Heart left ventricle (tissue), 16 donors: ENCODE measurements around the gene TACR1. TPM values are rescaled to one million over a fixed set of nuclear protein-coding genes. Genes with fewer than 3 reads are reported as not detected.
"Not testable (repeated sequence)": the region's sequence is repeated elsewhere in the genome, so short reads cannot be mapped to it uniquely, and the experiment has no call there.

Experiments
- ATAC-seq, 4 donors: fragments of 200-7000 bp; cut with Tn5 transposase; one replicate each; pipeline ENCODE4 v1.9.1; 2020 to 2022; ENCODE audit warnings: moderate library complexity in 4 of 4, mild to moderate bottlenecking in 3 of 4, moderate number of reproducible peaks in 1 of 4
- DNase-seq, 5 donors: peaks; one replicate each; pipeline ENCODE4 v3.0.0-alpha.2; 2020
- H3K27ac ChIP-seq, 12 donors: fragments of 200-600 bp; sonication (generic) in 4 of 12; one replicate each; pipeline versions ENCODE4 v1.5.0 to v1.8.0; 2016 to 2022; ENCODE audit warnings: mild to moderate bottlenecking in 2 of 12
- H3K27me3 ChIP-seq, 9 donors: fragments of 200-600 bp; sonication (generic) in 2 of 9; one replicate each; pipeline versions ENCODE4 v1.5.1 to v1.8.0; 2016 to 2022; ENCODE audit warnings: mild to moderate bottlenecking in 3 of 9
- H3K36me3 ChIP-seq, 9 donors: fragments of 200-600 bp; sonication (generic) in 2 of 9; one replicate each; pipeline versions ENCODE4 v1.5.0 to v1.8.0; 2018 to 2022; ENCODE audit warnings: mild to moderate bottlenecking in 2 of 9
- H3K4me1 ChIP-seq, 12 donors: fragments of 200-600 bp; sonication (generic) in 4 of 12; one replicate each; pipeline versions ENCODE4 v1.5.0 to v1.8.0; 2016 to 2022; ENCODE audit warnings: mild to moderate bottlenecking in 3 of 12
- H3K4me3 ChIP-seq, 12 donors: fragments of 200-600 bp; sonication (generic) in 4 of 12; one replicate each; pipeline versions ENCODE4 v1.5.0 to v1.8.0; 2017 to 2022; ENCODE audit warnings: mild to moderate bottlenecking in 9 of 12, moderate library complexity in 4 of 12
- H3K9me3 ChIP-seq, 12 donors: fragments of 200-600 bp; sonication (generic) in 4 of 12; one replicate each; pipeline versions ENCODE4 v1.5.0 to v1.8.0; 2016 to 2022; ENCODE audit warnings: mild to moderate bottlenecking in 1 of 12
- POLR2A ChIP-seq, 2 donors: fragments of 450-650 bp; IDR thresholded peaks; one replicate each; pipeline ENCODE4 v1.6.1; 2017; ENCODE audit warnings: antibody characterized with exemption in 2 of 2, mild to moderate bottlenecking in 2 of 2, moderate library complexity in 2 of 2
- WGBS, 4 donors: extraction: QIAGEN DNeasy Blood & Tissue Kit in 2 of 4; methylation state at CpG; one replicate each; pipeline versions ENCODE4 v1.1.5 to v1.1.7; 2013 to 2018; 5-methylcytosine and 5-hydroxymethylcytosine counted together
- intact Hi-C, 10 donors: fragments of 100-400 bp; cut with DNase I; formaldehyde crosslinking; loops; one replicate each; pipeline versions ENCODE4 v1.11.1 to v1.14.2; 2022
- polyA plus RNA-seq, 2 donors: library from polyadenylated mRNA; stranded (reverse); fragments of 200-250 nt; gene quantifications; one replicate each; pipeline ENCODE4 v1.2.3, GENCODE V29; 2013
- total RNA-seq, 9 donors: library from RNA; depleted of rRNA in 2 of 9; stranded (reverse); fragments of >200 nt in 2 of 9; fragmentation: NEBNext Ultra II Directional in 3 of 9; extraction: Animal tissue kit (Norgen Biotek cat#: 25700) in 3 of 9; gene quantifications; one replicate each; pipeline versions ENCODE4 v1.1.0 to v1.2.4, GENCODE V29; 2016 to 2023
- TF ChIP-seq, protein P1 (sequence below), 12 donors: fragments of 200-600 bp; sonication (generic) in 4 of 12; IDR thresholded peaks; one replicate each; pipeline versions ENCODE4 v1.5.0 to v1.8.0; 2018 to 2022; ENCODE audit warnings: antibody characterized with exemption in 12 of 12, mild to moderate bottlenecking in 5 of 12
- donor health status: ischemic (EF 13 %, LVEDD 7.1; RV severe dilation, severe dysfunction).
- donor health status: healthy with polysubstance abuse.
- donor health status: DM: no; HTN: yes; CAD: no.
- donor health status: DM: no; HTN: no; CAD: no.
- donor health status: ischemic (EF 25% LVEDD 6.9; RV normal size, moderate dysfunction).
- donor health status: ischemic (EF 25% LVEDD 5.7; RV mildly dilated, moderate dysfunction).
- donor health status: healthy.
- donor health status: DM: yes; HTN: yes; CAD: no.
- donor health status: ischemic (EF 35%, LVEDD 5.7; RV mildly dilated, moderate dysfunction).
- donor health status: nonischemic (EF 11% LVEDD 7.7; RV severe dilation, severe dysfunction).
- donor health status: DM: yes; HTN: yes; CAD: no.
- donor health status: PGD.
- donor health status: ischemic (EF 29% LVEDD 5.4; RV normal size, mild dysfunction).
- donor health status: nonischemic (EF 23%, LVEDD 6.1; RV moderate dilation, normal function).

Gene TACR1
- total and polyA plus RNA-seq, 11 donors, result 0.01 to 0.59 (median 0.35) TPM; not detected in 4

DNA sequence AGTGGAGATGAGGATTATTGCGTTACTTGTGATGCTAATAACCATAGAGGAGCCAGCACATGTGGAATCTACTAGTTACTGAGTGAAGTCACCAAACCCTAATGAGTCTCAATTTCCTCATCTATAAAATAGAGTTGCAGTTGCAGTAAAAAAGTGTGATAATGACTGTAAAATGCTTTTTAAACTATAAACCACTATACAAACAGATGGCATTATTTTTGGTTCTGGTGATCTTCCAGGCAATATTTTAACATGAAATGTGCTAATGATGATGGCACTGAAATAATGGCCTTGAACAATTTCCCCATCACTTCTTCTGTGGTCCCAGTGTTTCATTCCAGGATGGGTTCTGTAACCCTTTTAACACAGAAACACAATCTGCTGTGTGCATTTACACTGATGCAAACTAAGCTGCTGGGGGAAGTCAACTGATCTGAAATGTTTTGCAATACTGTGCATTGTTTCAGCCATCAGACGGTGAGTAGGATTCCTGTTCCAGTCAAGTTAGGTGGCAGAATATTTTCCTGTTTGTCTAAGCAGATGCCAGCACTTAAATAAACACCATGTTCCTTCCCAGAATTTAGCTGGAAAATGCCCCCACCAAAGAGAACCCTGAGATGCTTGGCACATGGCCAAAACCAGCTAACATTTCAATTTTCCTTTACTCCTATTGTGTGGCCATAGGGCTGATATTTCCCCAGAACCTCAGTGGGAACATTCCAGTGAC lies 52.6 kb downstream of the TACR1 start:
- intact Hi-C loops, result no loop called here
- ATAC-seq (no peak), DNase-seq (no peak)
- Histone ChIP-seq H3K4me3 (no peak overlapping the region), H3K27ac (no peak overlapping the region), H3K27me3 (no peaks in the 10 kb centered on the region), H3K9me3 (peaks cover 0 to 5% (median 0%) of the 10 kb centered on the region in 12 donors), H3K4me1 (no peaks in the 10 kb centered on the region), H3K36me3 (no peaks in the 10 kb centered on the region)
- TF ChIP-seq, protein P1, sequence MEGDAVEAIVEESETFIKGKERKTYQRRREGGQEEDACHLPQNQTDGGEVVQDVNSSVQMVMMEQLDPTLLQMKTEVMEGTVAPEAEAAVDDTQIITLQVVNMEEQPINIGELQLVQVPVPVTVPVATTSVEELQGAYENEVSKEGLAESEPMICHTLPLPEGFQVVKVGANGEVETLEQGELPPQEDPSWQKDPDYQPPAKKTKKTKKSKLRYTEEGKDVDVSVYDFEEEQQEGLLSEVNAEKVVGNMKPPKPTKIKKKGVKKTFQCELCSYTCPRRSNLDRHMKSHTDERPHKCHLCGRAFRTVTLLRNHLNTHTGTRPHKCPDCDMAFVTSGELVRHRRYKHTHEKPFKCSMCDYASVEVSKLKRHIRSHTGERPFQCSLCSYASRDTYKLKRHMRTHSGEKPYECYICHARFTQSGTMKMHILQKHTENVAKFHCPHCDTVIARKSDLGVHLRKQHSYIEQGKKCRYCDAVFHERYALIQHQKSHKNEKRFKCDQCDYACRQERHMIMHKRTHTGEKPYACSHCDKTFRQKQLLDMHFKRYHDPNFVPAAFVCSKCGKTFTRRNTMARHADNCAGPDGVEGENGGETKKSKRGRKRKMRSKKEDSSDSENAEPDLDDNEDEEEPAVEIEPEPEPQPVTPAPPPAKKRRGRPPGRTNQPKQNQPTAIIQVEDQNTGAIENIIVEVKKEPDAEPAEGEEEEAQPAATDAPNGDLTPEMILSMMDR (IDR thresholded peaks at IDR 0.05), result no peak
- no peak for TF ChIP-seq POLR2A (IDR thresholded peaks at IDR 0.05)
- WGBS, 4 donors, result 66 to 95% (median 81%) methylated on average over 2 of the region's 2 CpGs

DNA sequence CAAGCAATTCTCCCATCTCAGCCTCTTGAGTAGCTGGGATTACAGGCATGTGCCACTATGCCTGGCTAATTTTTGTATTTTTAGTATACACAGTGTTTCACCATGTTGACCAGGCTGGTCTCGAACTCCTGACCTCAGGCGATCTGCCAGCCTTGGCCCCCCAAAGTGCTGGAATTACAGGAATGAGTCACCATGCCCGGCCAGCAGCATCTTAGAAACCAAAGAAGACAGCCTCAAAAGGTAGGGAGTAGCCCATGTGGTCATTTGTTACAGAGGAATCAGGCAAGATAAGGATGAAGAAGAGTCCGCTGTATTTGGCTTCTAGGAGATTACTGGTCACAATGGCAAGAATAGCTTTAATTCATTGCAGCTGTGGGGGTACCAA lies 53.1 kb downstream of the TACR1 start:
- intact Hi-C loops, H3K4me3 ChIP-seq, H3K4me1 ChIP-seq, ATAC-seq, H3K27ac ChIP-seq, DNase-seq, H3K27me3 ChIP-seq, H3K9me3 ChIP-seq, H3K36me3 ChIP-seq: not testable (repeated sequence)
- WGBS, 4 donors, result 89 to 91% (median 91%) methylated on average over 4 of the region's 4 CpGs

GRCh38 chr2:75142081-75142480 lies 57.2 kb downstream of the TACR1 start:
- no peak for DNase-seq
- Histone ChIP-seq H3K4me1 (no peaks in the 10 kb centered on the region), H3K4me3 (no peak overlapping the region), H3K27me3 (no peaks in the 10 kb centered on the region), H3K9me3 (no peaks in the 10 kb centered on the region), H3K36me3 (no peaks in the 10 kb centered on the region), H3K27ac (peak overlapping the region in 1 of 12 donors; percentile 48)
- WGBS, 4 donors, result 73 to 86% (median 74%) methylated on average over 3 of the region's 3 CpGs
- intact Hi-C loops, result no loop called here
- no peak for ATAC-seq
- TF ChIP-seq POLR2A (IDR thresholded peaks at IDR 0.05), result no peak
- TF ChIP-seq, protein P1 (IDR thresholded peaks at IDR 0.05), result no peak

DNA sequence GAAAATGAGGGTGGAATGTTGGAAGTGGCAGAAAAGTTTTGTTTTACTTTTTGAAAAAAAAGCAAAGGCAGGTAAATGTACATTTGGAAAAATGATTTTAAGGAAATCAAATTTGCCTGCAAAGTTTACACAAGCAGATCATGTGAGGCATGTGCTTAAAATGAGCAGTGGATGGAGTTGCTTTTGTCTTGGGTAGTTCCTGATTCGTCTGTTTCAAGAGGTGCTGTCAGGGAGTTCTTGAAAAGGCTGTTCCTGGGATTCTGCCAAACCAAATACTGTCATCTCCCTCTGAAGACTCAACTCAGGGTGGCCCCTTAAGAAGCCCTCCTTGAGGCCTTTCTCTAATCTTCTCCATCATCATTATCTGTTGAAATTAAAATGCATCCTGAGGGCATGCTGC lies 59.0 kb downstream of the TACR1 start:
- DNase-seq (no peak), ATAC-seq (no peak)
- Histone ChIP-seq H3K9me3 (no peaks in the 10 kb centered on the region), H3K27ac (no peak overlapping the region), H3K36me3 (no peaks in the 10 kb centered on the region), H3K4me1 (no peaks in the 10 kb centered on the region), H3K4me3 (no peak overlapping the region), H3K27me3 (no peaks in the 10 kb centered on the region)
- intact Hi-C loops, result no loop called here
- WGBS, 4 donors, result 30 to 39% (median 33%) methylated on average over 1 of the region's 1 CpG
- TF ChIP-seq, protein P1 (IDR thresholded peaks at IDR 0.05), result no peak
- no peak for TF ChIP-seq POLR2A (IDR thresholded peaks at IDR 0.05)

- no peak for TF ChIP-seq POLR2A (IDR thresholded peaks at IDR 0.05)
- TF ChIP-seq, protein P1 (IDR thresholded peaks at IDR 0.05), result no peak
- intact Hi-C loops, result no loop called here
- DNase-seq (no peak), ATAC-seq (no peak)
- Histone ChIP-seq H3K27me3 (no peaks in the 10 kb centered on the region), H3K4me3 (no peak overlapping the region), H3K27ac (no peak overlapping the region), H3K9me3 (no peaks in the 10 kb centered on the region), H3K4me1 (peaks cover 0 to 7% (median 0%) of the 10 kb centered on the region in 12 donors), H3K36me3 (no peaks in the 10 kb centered on the region)
- 81 to 91% (median 88%) methylated on average over 3 of the region's 3 CpGs for WGBS, 4 donors
Observed at GRCh38 chr2:75139171-75139570, 60.1 kb downstream of the TACR1 start.
